CD1c-positive myeloid dendritic cell (primary cell): ENCODE results near the gene MAPKAP1.

Experiments used
- DNase-seq: peaks from one replicate; pipeline ENCODE4 v3.0.0-alpha.2; 2016; ENCODE audit errors: extremely low spot score

The MAPKAP1 gene

DNA sequence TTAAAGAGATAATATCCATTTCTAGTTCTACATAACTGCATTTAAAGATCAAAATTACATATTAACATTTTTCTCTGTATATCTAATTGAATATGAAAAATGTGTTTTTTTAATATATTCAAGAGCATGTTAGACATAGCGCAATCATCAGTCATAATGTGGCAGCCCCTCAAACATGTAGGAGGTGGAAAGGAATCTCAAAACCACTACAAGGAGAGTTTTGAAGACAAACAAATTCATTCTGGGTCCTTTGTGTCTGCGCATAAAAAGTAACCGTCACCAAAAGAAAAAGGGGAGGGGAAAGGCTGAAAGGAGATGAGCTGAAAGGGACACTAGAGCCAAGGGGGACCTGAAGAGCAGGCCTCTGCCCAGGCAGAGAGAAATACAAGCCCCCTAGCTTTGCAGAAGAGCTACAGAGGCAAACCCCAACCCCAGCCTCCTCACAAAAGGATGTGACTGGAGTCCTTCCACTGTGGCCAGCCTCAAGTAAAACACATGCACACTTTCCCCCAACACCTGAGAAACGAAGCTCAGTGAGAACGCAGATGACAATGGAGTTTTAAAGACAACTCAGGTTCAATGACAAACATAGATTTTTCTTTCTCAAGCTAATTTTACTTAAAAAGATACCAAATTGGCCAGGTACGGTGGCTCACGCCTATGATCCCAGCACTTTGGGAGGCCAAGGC, 62.0 kb downstream of the MAPKAP1 start:
- no peak for DNase-seq

DNA sequence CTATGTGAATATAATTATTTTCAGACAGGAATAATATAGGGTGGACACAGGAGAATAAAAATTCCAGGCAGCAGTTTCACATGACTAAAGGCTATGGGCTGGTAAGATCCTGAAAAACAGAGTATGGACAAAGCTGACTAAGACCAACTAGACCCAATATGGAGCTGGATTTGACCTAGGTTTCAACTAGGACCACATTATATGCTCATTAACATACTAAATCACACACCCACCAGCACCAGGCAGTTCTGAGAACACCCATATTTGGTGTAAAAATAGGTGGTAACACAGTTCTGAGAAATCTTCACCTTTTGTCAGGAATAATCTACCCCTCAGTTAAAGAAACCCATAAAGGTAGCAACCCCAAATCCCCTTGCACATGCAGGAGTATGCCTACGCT, 64.7 kb downstream of the MAPKAP1 start:
- DNase-seq: no peak

DNA sequence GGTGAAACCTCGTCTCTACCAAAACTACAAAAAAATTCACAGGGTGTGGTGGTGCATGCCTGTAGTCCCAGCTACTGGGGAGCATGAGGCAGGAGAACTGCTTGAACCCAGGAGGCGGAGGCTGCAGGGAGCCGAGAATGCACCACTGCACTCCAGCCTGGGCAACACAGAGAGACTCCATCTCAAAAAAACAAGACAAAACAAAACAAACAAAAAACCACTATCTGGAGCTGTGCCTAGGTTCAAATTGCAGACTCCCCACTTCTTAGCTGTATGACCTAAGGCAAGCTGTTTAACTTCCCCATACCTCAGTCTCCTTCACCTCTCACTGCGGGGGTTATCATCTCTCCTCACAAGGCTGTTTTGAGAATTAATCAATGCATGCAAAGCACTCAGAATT, 68.0 kb downstream of the MAPKAP1 start:
- DNase-seq: no peak

DNA sequence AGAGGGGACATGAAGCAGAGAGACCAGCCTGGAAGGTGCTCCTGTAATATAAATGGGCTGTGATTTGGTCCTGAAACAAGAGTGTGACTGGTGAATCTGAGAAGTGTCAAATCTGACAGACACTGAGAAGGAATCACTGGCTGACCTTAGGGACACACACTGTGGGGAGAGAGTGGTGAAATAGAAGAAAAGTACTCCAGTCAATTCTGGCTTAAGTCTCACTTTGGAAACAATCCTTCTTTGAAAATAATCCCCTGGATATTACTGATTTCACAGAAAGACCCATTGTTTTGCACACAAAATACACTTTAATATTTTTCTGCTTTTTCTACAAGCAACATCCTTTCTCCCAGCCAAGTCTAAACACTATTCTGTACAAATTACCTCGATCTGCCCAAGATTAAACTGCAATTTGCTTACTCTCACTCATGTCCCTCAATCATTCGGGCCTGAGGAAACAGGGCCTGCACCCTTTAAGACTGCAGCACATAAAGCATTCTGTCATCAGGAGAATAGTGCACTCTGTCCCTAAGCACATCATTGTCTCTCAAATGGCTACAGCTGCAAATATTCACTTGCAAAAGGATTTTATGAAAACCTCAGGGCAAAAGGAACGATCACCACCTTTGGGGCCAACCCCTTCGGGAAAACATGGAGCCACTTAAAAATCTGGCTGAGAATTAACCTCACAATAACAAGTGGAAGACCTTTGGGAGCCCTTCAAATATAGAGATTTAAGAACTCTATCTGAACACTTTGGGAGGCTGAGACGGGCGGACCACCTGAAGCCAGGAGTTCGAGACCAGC, 68.6 kb downstream of the MAPKAP1 start:
- no peak for DNase-seq

DNA sequence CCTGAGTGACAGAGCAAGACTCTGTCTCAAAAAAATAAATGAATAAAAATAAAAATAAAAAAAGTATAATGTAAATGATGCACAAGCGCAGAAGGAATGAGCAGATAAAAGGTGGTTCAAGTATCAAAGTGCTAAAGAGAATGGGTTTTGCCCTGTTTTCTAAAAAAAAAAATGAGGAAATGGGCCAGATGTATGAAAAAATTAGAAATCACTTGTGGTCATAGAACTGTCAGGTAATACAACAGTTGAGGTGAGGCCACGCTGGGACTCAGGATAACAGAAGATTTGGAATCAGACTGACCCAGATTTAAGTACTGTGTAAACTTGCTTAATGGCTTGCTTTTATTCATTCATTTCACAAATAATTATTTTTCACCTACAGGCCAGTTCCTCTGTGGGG, 69.8 kb downstream of the MAPKAP1 start:
- no peak for DNase-seq

DNA sequence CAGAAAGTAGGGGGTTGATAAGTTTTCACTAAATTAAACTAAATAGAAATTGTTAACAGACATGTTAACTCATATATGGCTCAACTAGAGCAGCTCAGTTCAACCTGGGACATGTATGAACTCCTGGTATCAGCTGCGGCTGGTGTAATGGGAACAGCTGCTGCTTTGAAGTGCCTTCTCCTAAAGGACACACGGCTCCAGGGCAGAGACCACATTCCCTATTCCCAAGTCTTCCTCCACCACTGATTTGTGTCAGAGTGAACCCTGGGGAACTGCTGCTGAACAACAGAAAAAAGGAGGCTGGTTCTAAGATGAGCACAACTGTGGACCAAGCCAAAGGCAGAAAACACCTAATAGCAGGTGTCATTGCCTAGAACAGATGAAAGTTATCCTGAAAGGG, 71.1 kb downstream of the MAPKAP1 start:
- no peak for DNase-seq

DNA sequence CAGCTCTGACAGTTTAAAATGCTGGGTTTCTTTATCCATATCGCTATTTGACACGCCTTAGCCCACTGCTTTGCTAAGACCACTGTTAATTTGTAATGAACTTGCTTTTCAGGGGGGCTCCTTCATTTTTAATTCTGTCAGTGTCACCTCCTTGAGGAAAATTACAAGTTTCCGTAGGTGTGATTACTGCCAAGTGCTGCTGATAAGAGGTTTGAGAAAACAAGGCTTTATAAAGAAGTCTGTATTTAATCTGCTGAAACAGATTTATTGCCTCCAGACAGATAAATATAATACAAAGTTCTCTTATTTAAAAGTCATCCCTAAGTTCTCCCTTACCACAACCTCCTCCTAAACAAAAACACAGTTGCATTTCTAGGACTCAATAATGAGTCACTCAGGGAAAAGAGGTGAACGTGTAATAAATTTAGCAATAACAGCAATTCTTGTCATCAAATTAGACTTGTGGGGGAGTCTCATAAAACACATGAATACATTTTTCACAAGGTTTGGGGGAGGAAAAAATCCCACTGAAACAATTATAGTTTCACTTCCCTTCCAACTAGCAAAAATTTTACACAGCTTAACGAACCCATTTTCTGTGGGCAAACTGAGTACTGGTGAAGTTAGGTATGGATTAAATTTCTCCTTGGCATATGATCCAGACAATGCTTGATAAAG, 72.8 kb downstream of the MAPKAP1 start:
- DNase-seq: peak; percentile 67

DNA sequence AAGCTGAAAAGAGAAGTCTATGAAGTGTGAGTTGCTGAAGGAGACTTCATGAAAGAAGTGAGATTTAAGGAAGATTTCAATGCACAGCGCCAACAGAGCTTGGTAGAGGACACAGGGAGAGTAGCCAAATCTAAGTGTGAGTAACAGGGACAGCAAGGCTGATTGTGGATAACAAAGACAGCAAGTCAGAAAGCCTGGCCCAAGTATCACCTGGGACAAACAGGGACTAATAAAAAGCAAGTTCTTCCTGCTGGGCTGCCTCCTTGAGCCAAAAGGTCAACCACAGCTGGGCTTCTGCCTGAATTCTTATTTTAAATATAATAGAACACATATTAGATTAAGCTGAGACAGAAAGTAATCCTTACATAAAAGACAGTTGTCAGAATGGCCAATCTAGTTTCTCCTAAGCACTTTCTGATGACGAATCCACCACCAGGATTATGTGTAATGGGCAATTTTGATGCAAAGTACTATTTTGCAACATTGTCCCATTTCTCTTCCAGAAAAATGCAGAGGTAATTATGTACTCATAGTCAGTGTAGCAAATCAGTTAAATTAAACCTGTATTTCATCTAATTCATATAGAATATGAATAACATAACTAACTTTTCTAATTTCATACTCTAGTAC, 73.8 kb downstream of the MAPKAP1 start:
- DNase-seq: peak; percentile 64

DNA sequence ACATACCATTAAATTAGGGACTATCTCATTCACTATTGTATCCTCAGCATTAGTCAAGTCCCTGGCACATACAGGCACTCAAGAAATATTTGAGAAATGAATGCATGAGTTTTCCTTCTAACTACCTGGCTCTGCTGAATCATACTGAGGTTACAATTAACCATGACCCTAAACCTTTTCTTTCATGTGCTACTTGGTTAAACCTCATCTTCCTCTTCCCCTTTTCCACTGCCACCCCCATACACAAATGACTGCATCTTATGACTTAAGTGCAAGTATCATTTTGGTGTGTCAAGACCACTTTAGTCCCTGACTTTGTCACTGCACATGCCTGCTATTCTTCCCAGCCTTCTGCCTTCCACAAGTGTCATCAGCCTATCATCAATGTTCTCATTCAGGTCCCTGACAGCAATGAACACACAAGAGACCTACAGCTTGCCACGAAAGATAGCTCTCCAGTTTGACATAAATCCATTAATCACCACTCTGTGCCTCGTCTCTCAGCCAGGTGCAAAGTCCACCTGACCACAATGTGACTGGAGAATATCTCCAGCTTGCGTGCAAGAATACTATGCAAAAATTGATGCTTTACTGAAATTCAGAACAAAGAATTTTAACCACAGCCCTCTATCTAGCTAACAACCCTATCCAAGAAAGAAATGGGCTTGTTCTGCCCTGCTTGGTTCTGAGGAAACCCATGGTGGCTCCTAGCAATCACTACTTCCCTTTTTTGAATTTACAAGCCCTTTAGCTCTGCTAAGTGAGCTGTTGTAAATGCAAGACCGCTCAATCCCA, 74.5 kb downstream of the MAPKAP1 start:
- peak; percentile 90 for DNase-seq

DNA sequence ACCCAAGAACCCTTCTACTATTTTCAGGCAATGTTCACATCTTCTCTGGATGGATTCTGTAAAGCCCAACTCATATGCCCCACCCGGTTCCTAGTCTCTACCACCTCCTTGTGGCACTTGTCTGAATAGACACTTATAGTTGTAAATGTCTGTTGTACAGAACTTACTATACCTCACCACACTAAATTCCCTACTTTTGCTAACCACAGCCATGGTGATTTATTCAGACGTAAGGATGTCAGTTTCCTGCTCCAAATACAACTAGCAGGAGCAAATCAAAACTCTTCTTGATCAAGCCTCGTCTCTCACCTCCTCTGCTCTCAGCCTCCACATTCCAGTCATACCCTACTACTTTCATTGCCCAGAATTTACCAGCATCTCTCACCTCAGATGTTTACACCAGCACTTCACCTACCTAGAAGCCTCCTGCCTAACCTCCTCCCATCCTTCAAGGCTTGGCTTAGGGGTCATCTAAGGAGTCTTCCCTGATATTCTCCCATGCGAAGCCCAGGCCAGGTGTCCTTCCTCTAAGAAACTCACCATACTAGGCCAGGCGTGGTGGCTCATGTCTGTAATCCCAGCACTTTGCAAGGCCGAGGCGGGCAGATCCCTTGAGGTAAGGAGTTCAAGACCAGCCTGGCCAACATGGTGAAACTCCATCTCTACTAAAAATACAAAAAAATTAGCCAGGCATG, 75.5 kb downstream of the MAPKAP1 start:
- peak; percentile 64 for DNase-seq

DNA sequence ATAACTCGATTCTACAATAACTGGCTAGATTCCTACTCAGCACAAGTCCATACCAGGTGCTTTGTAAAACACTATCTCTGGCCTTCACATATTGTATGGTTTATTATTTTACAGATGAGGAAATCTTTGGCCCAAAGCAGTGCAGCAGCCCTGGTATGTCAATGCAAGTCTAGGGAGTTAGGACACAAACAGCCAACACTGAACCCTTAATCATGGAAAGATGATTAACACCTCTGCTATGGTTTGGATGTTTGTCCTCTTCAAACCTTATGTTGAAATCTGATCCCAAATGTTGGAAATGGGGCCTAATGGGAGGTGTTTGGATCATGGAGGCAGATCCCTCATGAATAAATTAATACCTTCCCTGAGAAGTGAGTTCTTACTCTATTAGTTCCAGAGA, 76.6 kb downstream of the MAPKAP1 start:
- no peak for DNase-seq

DNA sequence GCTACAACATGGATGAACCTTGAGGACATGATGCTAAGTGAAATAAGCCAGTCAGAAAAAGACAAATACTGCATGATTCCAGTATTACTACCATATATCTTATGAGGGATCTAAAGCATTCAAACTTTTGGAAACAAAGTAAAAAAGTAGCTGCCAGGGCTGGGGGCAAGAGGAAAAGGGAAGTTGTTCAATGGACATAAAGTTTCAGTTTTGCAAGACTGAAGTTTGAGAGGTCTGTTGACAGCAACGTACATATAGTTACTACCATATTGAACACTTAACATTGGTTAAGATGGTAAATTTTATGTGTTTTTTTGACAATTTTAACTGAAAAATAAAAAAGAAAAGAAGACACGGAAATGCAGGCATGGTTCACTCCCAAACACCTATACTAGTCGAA, 77.6 kb downstream of the MAPKAP1 start:
- peak; percentile 68 for DNase-seq

DNA sequence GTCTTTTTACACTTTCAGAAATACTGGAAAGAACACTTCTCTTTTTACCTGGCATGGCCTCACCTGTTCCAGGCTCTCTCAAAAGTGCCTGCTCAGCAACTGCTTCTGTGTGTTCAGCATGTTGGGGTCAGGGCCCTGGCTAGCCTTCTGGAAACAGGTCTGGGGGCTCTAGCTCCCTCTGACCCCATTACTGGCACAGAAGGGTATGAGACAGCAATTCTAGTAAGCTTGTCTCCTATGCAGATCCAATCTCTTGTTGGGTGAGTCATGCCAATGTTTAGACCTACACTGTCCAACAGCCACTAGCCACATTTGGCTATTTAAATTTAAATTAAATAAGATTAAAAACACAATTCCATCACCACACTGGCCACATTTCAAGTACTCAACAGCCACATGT, 80.8 kb downstream of the MAPKAP1 start:
- DNase-seq: no peak

DNA sequence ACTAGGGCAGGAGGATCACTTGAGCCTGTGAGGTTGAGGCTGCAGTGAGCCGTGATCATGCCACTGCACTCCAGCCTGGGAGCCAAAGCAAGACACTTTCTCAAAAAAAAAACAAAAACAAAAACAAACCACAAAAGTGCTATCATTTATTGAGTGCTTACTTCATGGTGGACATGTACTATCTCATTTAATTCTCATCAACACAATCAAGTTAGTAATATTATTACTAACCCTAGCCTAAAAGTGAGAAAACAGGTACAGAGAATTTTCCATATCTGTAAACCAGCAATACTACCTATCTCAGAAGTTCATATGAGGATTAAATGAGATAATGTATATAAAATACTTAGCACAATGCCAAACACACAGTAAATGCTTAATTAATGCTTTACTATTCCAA, 85.8 kb downstream of the MAPKAP1 start:
- DNase-seq: no peak

DNA sequence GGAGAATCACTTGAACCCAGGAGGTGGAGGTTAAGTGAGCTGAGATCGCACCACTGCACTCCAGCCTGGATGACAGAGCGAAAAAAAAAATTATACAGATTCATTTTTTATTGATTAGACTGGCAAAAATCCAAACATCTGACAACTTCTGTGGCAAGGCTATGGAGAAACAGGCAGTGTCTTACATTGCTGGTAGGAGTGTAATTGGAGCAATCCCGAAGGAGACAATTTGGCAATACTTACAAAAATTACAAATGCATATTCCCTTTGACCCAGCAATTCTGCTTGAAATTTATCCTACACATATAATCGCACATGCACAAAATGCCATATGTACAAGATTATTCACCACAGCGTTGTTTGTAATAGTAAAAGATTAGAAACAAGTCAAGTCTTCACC, 86.8 kb downstream of the MAPKAP1 start:
- no peak for DNase-seq

DNA sequence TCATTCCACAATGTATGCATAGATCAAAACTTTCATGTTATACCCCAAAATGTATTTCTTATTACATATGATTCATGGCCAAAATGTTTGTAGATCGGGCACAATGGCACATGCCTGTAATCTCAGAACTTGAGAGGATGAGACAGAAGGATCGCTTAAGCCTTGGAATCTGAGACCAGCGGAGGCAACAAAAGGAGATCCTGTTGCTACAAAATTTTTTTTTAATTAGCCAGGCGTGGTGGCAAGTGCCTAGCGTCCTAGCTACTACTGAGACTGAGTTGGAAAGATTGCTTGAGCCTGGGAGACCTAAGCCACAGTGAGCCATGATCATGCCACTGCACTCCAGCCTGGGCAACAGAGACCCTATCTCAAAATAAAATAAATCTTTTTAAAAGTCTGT, 89.9 kb downstream of the MAPKAP1 start:
- no peak for DNase-seq

DNA sequence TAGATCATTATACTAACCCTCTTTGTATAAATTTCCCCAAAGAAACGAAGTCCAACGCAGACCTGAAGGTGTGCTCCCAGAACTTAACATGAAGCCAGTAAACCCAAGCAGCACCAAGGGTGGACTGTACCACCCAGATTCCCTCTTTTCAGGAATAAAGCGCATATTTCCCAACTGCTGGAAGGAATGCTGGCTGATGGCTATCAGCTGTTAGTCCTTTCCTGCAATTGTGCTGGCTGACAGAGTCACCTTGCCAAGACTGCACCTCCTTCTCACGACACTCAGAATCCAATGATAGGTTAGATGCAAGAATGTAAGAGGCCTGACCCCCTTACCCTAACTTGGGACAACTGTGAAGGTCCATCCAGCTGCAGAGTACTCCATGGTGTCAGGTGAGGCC, 93.9 kb downstream of the MAPKAP1 start:
- no peak for DNase-seq

DNA sequence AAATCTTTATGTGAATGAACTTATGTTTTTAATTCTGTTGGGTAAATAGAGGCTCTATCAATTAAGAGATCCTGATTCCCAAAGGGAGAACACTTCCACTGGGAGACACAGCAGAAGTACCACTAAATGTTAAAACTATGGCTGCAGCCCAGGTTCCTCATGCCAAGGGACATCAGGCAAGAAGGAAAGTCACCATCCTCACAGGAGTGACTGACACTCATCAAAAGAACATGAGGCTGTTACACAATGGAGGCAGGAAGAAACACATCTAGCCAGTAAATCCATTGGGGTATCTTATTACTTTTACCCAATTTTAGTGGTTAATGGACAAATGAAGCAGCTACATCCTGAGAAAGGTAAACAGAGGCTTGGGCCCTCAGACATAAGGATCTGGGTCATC, 94.4 kb downstream of the MAPKAP1 start:
- DNase-seq: no peak

DNA sequence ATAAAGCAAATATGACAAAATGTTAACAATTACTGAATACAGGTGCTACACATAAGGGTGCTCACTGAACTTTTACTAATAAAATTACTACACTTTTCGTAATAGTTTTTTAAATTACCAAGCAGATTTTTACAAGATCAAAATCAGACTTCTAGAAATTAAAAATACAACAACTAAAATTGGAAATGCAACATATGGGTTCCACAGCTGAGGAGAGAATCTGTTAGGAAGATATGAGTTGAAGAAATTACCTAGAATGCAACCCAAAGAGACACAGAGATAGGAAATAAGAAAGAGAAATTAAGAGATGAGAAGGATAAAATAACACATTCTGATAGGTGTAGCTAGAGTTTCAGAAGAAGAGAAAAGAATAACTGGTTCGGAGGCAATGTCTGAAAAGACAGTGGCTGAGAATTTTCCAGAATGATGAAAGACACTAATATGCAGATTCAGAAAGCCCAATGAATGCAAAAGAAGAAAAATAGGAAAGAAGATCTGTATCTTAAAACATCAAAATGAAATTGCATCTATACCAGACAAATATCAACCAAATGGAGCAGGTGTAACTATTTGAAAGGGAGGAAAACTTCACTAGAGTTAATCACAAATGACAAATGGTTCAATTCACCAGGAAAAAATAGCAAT, 95.8 kb downstream of the MAPKAP1 start:
- DNase-seq: no peak

DNA sequence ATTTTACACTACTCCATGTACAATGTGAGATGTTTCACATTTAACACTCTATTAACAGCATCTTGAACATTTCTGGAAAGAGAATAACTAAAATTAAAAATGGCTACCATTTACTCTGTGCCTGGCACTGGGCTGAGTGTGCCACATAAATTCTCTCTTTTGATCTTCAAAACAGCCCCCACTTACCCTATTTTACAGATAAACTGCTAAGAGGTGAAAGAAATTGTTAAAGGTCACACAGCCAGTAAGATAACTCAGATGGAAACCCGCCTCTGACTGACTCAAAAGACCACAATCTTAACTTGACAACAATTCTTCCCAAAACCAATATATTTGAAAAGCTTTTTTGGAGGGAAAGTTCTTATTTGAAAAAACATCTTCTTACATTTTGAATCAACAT, 97.3 kb downstream of the MAPKAP1 start:
- DNase-seq: no peak
